ENCODE data around the gene LMCD1.

The LMCD1 gene, protein sequence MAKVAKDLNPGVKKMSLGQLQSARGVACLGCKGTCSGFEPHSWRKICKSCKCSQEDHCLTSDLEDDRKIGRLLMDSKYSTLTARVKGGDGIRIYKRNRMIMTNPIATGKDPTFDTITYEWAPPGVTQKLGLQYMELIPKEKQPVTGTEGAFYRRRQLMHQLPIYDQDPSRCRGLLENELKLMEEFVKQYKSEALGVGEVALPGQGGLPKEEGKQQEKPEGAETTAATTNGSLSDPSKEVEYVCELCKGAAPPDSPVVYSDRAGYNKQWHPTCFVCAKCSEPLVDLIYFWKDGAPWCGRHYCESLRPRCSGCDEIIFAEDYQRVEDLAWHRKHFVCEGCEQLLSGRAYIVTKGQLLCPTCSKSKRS

DNA sequence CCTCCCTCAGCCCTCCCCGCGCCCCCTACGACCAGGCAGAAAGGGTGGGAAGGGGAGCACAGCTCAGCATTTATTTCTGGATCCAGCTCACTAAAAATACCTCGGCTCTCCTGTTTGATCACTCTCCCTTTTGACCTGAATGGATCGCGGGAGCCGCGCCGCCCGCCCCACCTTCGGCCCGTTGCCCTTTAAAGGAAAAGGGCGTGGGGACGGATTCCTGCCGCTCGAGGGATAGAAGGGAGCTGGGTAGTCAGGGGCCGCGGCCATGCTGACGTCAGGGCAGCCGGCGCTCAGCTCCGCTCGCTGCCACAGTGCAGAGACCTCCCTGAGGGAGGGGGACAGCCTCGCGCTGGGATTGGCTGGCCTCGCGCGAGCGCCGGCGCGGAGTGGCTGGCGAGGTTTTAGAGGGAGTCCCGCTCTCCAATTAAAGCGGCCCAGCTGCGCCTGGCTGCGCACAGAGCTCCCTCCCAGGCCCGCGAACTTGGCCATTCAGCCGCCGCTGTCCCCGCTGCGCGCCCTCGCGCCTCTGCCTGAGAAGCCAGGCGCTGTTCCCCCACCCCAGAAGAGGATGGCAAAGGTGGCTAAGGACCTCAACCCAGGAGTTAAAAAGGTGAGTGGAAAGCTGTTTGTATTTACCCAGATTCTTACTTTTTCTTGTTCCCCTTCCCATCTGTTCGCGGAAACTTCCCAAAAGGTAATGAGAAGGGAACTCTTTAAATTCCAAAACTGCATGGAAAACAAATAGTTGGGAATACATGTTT lies at the start of gene LMCD1:
Gene LMCD1 (plus strand): TSS at position 453 of the 761 bp plus-strand sequence. CDS start 116 bp downstream, at position 569.
- Histone ChIP-seq H3K4me3 (ENCODE audit: low read length) (peak within 1 kb of the TSS; percentile 45), H2AFZ (ENCODE audit: low read depth, low read length) (peak within 1 kb of the TSS; percentile 57), H3K36me3 (ENCODE audit: insufficient read depth, low read length) (no peaks in the 10 kb centered on the region), H3K9me3 (ENCODE audit: low read length) (no peaks in the 10 kb centered on the region), H3K4me1 (ENCODE audit: insufficient read depth, low read length) (peaks cover 29% of the 10 kb centered on the region), H3K27me3 (ENCODE audit: insufficient read depth, low read length) (no peaks in the 10 kb centered on the region)

DNA sequence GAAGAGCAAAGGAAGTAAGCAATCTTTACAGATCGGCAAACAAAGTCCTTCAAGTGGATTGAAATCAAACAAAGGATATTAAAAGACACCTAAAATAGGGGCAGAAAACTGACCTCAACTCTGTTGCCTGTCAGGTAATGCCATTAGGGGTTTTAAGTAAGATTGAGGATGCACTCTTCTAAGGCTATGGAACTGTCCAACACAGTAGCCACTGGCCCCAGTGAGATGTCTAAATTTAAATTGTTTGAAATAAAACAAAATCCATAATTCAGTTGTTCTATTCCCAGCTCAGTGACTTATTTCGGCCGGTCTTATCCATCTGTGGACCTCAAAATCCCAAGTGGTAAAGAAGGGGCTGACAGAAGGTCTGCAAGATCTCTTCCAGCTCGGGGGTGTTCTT lies 49.5 kb upstream of the LMCD1 start:
- H2AFZ ChIP-seq (ENCODE audit: low read depth, low read length), result no peak overlapping the region
- H3K4me1 ChIP-seq (ENCODE audit: insufficient read depth, low read length), result peaks cover 7% of the 10 kb centered on the region
- H3K27me3 ChIP-seq (ENCODE audit: insufficient read depth, low read length), result no peaks in the 10 kb centered on the region
- H3K36me3 ChIP-seq (ENCODE audit: insufficient read depth, low read length), result no peaks in the 10 kb centered on the region
- no peaks in the 10 kb centered on the region for H3K9me3 ChIP-seq (ENCODE audit: low read length)
- H3K4me3 ChIP-seq (ENCODE audit: low read length), result no peak overlapping the region

DNA sequence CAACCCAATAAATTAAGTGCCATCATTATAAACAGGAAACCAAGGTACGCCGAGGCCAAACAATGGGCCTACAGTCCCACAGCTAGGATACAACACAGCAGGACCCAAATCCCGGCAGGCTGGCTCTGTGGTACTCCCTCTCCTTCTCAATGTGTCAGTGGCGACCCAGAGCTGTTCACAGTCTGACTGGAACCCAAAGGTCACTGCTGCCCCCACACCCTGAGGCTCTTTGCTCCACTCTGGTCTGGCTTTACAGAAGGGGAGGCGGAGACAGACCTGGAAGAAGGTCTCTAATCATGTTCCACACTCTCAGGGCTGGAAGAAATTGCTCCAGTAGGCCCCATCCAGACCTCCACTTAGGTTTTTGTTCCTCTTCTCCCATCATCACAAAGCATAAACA lies 48.5 kb upstream of the LMCD1 start:
- Histone ChIP-seq H3K27me3 (ENCODE audit: insufficient read depth, low read length) (no peaks in the 10 kb centered on the region), H3K4me1 (ENCODE audit: insufficient read depth, low read length) (peaks cover 7% of the 10 kb centered on the region), H3K9me3 (ENCODE audit: low read length) (no peaks in the 10 kb centered on the region), H3K4me3 (ENCODE audit: low read length) (no peak overlapping the region), H3K36me3 (ENCODE audit: insufficient read depth, low read length) (no peaks in the 10 kb centered on the region), H2AFZ (ENCODE audit: low read depth, low read length) (no peak overlapping the region)

DNA sequence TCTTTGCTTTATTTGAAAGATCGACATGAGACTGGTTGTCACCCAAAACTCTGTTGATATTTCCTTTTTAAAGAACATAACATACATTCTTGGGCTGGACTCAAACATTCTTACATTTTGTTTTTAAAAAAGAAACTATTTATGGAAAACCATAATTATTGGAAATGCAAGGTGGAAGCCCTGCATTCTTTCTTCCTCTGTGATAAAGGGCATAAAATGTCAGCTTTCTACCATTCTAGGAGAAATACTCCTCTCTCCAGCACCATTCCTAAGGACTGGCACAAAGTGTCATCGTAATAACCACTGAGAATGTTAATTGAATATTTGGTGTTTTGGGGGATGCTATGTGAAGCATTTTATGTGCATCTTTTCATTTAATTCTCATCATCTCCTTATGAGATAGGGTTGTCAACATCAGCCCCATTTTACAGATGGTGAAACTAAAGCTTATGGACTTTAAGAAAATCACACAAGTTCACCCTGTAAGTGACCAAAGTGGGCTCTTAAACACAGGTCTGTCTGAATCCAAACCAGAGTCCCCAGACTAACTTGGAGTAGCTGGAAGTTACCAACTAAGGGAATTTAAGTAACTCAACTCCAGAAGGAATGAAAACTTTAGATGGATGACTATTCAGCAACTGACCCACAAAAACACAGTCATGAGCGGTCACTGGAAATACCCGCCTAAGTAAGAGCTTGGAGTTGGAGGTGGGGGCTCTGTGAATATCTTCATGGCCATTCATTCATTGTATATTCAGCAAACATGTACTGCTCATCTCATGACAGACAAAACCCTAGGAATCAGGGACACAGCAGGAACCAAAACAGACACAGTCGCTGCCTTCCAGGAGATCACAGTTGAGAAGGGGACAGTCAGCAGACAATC lies 45.9 kb upstream of the LMCD1 start:
- no peaks in the 10 kb centered on the region for H3K27me3 ChIP-seq (ENCODE audit: insufficient read depth, low read length)
- no peaks in the 10 kb centered on the region for H3K9me3 ChIP-seq (ENCODE audit: low read length)
- no peak overlapping the region for H2AFZ ChIP-seq (ENCODE audit: low read depth, low read length)
- no peak overlapping the region for H3K4me3 ChIP-seq (ENCODE audit: low read length)
- no peaks in the 10 kb centered on the region for H3K36me3 ChIP-seq (ENCODE audit: insufficient read depth, low read length)
- peaks cover 7% of the 10 kb centered on the region for H3K4me1 ChIP-seq (ENCODE audit: insufficient read depth, low read length)

DNA sequence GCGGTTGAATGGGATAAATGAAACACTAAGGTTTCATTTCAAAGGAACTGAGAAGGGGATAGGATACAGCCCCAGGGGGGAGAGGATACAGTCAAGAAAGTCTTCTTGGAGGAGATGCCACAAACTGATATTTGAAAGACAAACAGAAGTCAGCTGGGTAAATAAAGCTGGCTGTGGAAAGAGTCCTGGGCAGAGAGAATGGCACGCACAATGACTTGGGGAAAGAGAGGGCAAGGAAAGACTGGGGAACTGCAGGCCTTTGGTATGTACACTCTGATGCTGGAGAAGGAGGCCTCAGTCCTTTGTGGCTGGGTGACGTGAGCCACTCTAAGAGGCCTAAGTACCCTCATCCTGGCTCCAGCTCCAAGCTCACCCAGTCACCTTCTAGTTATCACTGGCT lies 45.2 kb upstream of the LMCD1 start:
- Histone ChIP-seq H3K4me1 (ENCODE audit: insufficient read depth, low read length) (peaks cover 10% of the 10 kb centered on the region), H2AFZ (ENCODE audit: low read depth, low read length) (no peak overlapping the region)

DNA sequence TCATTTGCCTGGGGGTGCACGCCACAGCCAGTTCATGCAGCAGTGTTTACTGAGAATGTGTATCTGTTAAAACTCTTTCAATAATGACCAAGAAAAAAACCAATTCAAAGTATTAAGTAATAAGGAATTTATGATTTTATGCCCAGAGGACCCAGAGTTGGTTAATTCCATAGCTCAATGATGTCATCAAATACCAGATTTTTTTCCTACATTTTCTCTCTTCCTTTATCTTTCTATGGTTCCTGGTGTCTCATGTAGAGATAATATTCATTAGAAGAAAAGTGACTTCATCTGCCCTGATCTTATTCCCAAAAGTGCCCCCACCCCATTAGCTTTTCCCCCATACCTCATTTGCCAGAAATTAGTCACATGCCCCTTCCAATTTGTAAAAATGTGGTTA lies 44.6 kb upstream of the LMCD1 start:
- Histone ChIP-seq H3K4me1 (ENCODE audit: insufficient read depth, low read length) (peaks cover 10% of the 10 kb centered on the region), H3K4me3 (ENCODE audit: low read length) (no peak overlapping the region), H3K9me3 (ENCODE audit: low read length) (no peaks in the 10 kb centered on the region), H3K27me3 (ENCODE audit: insufficient read depth, low read length) (no peaks in the 10 kb centered on the region), H3K36me3 (ENCODE audit: insufficient read depth, low read length) (no peaks in the 10 kb centered on the region), H2AFZ (ENCODE audit: low read depth, low read length) (no peak overlapping the region)

More for the DNA sequence above, 45.2 kb upstream of the LMCD1 start:
- Histone ChIP-seq H3K36me3 (ENCODE audit: insufficient read depth, low read length) (no peaks in the 10 kb centered on the region), H3K9me3 (ENCODE audit: low read length) (no peaks in the 10 kb centered on the region), H3K4me3 (ENCODE audit: low read length) (no peak overlapping the region), H3K27me3 (ENCODE audit: insufficient read depth, low read length) (no peaks in the 10 kb centered on the region)

DNA sequence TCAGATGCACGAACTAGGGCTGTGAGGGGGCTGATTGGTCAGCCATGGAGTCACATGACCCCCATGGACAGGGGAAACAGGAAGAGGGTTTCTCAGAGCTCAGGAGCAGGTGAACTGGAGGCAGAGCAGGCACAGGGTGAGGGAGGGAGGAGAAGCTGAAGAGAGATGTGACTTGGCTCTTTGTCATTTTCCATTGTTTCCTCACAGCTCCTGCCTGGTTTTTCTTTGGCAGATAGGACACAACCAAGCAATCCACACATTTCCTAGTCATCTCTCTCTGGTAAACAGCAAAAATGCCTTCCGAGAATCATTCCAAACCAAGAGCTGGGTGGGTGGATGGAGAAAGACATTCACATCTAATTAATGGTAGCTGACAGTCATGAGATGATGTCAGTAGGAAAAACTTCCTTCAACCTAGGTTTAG lies 43.4 kb upstream of the LMCD1 start:
- Histone ChIP-seq H3K4me1 (ENCODE audit: insufficient read depth, low read length) (peaks cover 10% of the 10 kb centered on the region), H3K9me3 (ENCODE audit: low read length) (no peaks in the 10 kb centered on the region), H2AFZ (ENCODE audit: low read depth, low read length) (no peak overlapping the region), H3K27me3 (ENCODE audit: insufficient read depth, low read length) (no peaks in the 10 kb centered on the region), H3K36me3 (ENCODE audit: insufficient read depth, low read length) (no peaks in the 10 kb centered on the region), H3K4me3 (ENCODE audit: low read length) (no peak overlapping the region)

DNA sequence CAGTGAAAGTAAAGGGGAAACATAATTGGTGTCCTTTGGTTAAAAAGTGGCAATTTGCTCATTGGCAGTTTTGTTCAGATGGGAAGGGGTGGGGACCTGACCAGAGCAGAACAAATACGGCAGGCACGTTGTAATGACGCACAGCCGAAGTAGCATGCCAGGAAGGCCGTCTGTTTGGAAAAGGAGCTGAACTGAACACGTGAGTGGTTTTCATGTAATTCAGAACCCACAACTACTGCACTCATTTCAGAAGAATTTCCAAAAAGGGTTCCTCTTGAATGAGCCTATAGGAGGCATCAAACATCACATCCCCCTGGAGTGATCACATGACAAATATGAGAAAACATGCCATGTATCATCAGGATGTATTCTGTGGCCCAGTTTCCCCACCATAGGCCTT lies 42.9 kb upstream of the LMCD1 start:
- Histone ChIP-seq H3K27me3 (ENCODE audit: insufficient read depth, low read length) (no peaks in the 10 kb centered on the region), H2AFZ (ENCODE audit: low read depth, low read length) (no peak overlapping the region), H3K36me3 (ENCODE audit: insufficient read depth, low read length) (no peaks in the 10 kb centered on the region), H3K4me3 (ENCODE audit: low read length) (no peak overlapping the region), H3K4me1 (ENCODE audit: insufficient read depth, low read length) (peaks cover 10% of the 10 kb centered on the region), H3K9me3 (ENCODE audit: low read length) (no peaks in the 10 kb centered on the region)

DNA sequence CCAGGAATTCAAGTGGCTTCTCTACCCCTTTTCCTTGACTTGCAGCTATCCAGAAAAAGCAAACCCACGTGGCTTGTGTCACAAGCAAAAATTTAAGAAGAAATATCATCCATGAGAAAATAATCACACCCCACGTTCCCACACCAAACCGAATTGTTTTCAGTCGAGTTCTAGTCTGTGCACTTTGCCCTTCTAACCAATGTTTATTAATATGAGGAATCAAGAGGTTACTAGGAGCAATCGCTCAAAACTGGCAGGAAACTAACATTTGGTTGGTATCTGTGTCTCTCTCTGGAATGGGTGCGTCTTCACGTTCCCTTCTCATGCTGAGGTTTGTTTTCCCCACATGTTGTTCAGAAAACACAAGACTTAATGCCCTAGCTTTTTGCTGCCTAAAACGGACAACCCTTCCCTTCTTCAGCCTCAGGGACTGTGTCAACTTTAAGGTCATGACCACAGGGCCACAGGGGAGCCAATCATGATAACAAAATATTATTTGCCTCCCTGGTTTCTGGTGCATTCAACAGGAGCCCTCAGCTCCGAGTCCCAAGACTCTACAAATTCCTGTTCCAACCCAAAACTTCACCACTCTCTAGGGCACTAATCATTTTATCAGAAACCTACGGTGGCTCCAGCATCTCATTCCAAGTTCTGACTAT lies 41.4 kb upstream of the LMCD1 start:
- Histone ChIP-seq H2AFZ (ENCODE audit: low read depth, low read length) (no peak overlapping the region), H3K9me3 (ENCODE audit: low read length) (no peaks in the 10 kb centered on the region), H3K4me1 (ENCODE audit: insufficient read depth, low read length) (peaks cover 10% of the 10 kb centered on the region), H3K27me3 (ENCODE audit: insufficient read depth, low read length) (no peaks in the 10 kb centered on the region), H3K36me3 (ENCODE audit: insufficient read depth, low read length) (no peaks in the 10 kb centered on the region), H3K4me3 (ENCODE audit: low read length) (no peak overlapping the region)

DNA sequence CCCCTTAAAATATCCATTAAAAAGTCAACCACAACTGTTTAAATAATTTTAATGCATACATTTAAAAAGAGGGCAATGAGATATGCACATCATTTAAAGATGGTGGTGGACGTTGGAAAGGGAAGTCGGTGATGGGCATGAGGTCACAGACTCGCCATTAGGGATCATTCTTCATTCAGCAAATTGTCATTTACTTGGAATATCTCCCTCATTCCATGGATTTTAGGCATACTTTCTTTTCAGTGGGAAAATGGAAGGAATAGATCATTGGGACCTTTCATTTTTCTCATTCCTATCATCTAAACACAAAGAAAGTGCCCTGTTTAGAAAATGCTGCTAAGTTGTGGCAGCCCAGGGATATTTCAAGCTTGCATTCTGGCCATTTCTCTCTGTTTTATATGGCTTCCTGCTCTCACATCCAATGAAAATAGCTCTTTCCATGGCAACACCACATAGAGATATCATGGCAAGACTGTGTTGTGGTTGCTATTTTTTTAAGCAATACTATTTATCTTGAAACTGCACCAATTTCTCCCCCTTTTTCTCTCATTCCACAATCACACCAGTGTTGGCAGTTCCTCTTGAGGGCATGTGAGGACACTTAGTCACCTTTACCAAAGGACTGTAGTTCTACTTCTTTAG lies 40.7 kb upstream of the LMCD1 start:
- Histone ChIP-seq H3K4me1 (ENCODE audit: insufficient read depth, low read length) (peaks cover 9% of the 10 kb centered on the region), H2AFZ (ENCODE audit: low read depth, low read length) (no peak overlapping the region), H3K9me3 (ENCODE audit: low read length) (no peaks in the 10 kb centered on the region), H3K27me3 (ENCODE audit: insufficient read depth, low read length) (no peaks in the 10 kb centered on the region), H3K4me3 (ENCODE audit: low read length) (no peak overlapping the region), H3K36me3 (ENCODE audit: insufficient read depth, low read length) (no peaks in the 10 kb centered on the region)

DNA sequence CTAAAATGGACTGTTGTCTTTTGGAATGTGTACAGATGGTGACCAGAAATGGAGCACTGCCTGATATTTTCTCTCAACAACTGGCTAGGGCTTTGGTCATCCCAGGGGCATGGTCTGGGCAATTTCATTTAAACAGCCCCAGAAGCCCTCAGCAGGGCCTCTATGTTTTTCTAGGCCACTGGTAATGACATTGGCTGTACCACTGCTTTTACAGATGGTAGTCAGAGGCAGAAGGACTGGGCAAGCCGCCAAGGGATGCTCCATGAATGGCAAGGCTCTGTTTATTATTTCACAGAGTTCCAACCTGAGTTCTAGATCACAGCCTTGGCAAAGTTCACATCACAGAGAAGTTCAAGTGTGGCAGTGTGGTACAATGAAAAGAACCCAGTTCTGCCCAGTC lies 37.0 kb upstream of the LMCD1 start:
- Histone ChIP-seq H3K4me1 (ENCODE audit: insufficient read depth, low read length) (peaks cover 3% of the 10 kb centered on the region), H3K4me3 (ENCODE audit: low read length) (no peak overlapping the region), H2AFZ (ENCODE audit: low read depth, low read length) (no peak overlapping the region), H3K36me3 (ENCODE audit: insufficient read depth, low read length) (no peaks in the 10 kb centered on the region), H3K9me3 (ENCODE audit: low read length) (no peaks in the 10 kb centered on the region), H3K27me3 (ENCODE audit: insufficient read depth, low read length) (no peaks in the 10 kb centered on the region)

DNA sequence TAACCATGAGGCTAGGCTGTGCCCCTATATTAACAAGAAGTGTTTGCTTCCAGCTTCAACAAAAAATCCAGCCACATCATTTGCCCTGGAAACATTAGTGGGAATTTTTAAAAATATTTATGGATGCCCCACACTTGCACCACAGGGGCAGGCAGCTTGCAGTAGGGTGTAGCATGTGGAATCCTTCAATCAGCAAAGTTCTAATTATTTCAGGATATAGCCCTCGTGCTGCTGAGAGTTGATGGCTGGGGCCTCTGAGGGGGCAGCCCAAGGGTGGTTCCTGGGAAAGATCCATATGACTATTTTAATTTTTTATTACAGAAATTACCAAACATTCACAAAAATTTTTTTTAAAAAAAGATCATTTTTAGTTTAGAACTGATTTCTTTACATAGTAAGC lies 35.1 kb upstream of the LMCD1 start:
- no peak overlapping the region for H2AFZ ChIP-seq (ENCODE audit: low read depth, low read length)
- no peaks in the 10 kb centered on the region for H3K27me3 ChIP-seq (ENCODE audit: insufficient read depth, low read length)
- peaks cover 8% of the 10 kb centered on the region for H3K4me1 ChIP-seq (ENCODE audit: insufficient read depth, low read length)
- no peak overlapping the region for H3K4me3 ChIP-seq (ENCODE audit: low read length)
- no peaks in the 10 kb centered on the region for H3K36me3 ChIP-seq (ENCODE audit: insufficient read depth, low read length)
- H3K9me3 ChIP-seq (ENCODE audit: low read length), result no peaks in the 10 kb centered on the region

All from neuron (in vitro differentiated cells).